ENCODE data around the gene EIPR1. TPM values are rescaled to one million over a fixed set of nuclear protein-coding genes. Genes with fewer than 3 reads are reported as not detected.

The EIPR1 gene
- total and polyA plus RNA-seq, 2 of the 4 experiments (the other 2 are of a cell fraction): 46.5 to 67.4 TPM

GRCh38 chr2:3409627-3410170 lies 32.1 kb upstream of the EIPR1 start:
- BruUV-seq (replicated peaks): no TSS peak
- Histone ChIP-seq H3K9me1 (ENCODE audit: insufficient read depth, low read length) (peaks cover 9% of the 10 kb centered on the region), H3K23ac (ENCODE audit: low read depth, low read length) (no peak overlapping the region), H3K56ac (ENCODE audit: extremely low read depth, insufficient read depth, low read length) (no peak overlapping the region), H4K5ac (ENCODE audit: low read depth, low read length) (no peak overlapping the region), H3K36me3 (ENCODE audit: control insufficient read depth, insufficient read depth, low read length) (peaks cover 33% of the 10 kb centered on the region), H3K9me3 (ENCODE audit: control insufficient read depth, insufficient read depth, low read length) (no peaks in the 10 kb centered on the region), H3K4me2 (ENCODE audit: low read depth, low read length) (no peak overlapping the region), H3K27me3 (ENCODE audit: control insufficient read depth, insufficient read depth, low read length) (no peaks in the 10 kb centered on the region), H4K91ac (ENCODE audit: insufficient read depth, low read depth, low read length) (no peak overlapping the region), H2BK5ac (ENCODE audit: low read depth, low read length, poor library complexity, severe bottlenecking) (no peak overlapping the region), H3K79me1 (ENCODE audit: low read depth in 1 of 2, low read length in 2 of 2) (peaks cover 24 to 40% of the 10 kb centered on the region in 2 experiments), H3K4ac (ENCODE audit: low read depth, low read length) (no peak overlapping the region), H2AK5ac (ENCODE audit: low read depth, low read length) (no peak overlapping the region), H3K18ac (ENCODE audit: low read depth, low read length) (no peak overlapping the region), H2BK120ac (ENCODE audit: low read depth, low read length) (no peak overlapping the region), H2AFZ (replicated peaks; ENCODE audit: low read length, poor library complexity) (no peak overlapping the region), H3K4me1 (ENCODE audit: control insufficient read depth, insufficient read depth, low read length) (no peaks in the 10 kb centered on the region), H3K9ac (ENCODE audit: low read depth, low read length) (no peak overlapping the region), H3K14ac (replicated peaks; ENCODE audit: low read depth, low read length) (no peak overlapping the region), H2BK15ac (ENCODE audit: low read depth, low read length) (no peak overlapping the region), H2AK9ac (replicated peaks; ENCODE audit: low read depth, low read length, poor library complexity) (no peak overlapping the region), H4K20me1 (ENCODE audit: insufficient read depth, low read length) (no peaks in the 10 kb centered on the region; the same call in none of the 2 replicates), H3K27ac (ENCODE audit: insufficient read depth, low read length) (no peak overlapping the region), H3K4me3 (ENCODE audit: insufficient read depth, low read depth, low read length) (no peak overlapping the region), H4K8ac (ENCODE audit: low read depth in 2 of 2, low read length in 2 of 2) (no peak overlapping the region), H2BK20ac (ENCODE audit: low read depth, low read length) (no peak overlapping the region)
- dilution Hi-C loops (cut with HindIII; ENCODE audit: low sequenced_read_pairs, unreplicated experiment): no loop called here
- TF ChIP-seq RCOR1 (IDR thresholded peaks at IDR 0.05; ENCODE audit: insufficient replicate concordance, low read length) (no peak), CHD1 (IDR thresholded peaks at IDR 0.05; ENCODE audit: low read depth, low read length) (no peak), CEBPB (IDR thresholded peaks at IDR 0.05; ENCODE audit: low read depth, low read length) (no peak), RFX5 (IDR thresholded peaks at IDR 0.05; ENCODE audit: low read depth, low read length) (no peak), SMC3 (IDR thresholded peaks at IDR 0.05; ENCODE audit: low read depth, low read length) (no peak), RAD21 (IDR thresholded peaks at IDR 0.05; ENCODE audit: low read length) (no peak), ELK1 (IDR thresholded peaks at IDR 0.05; ENCODE audit: borderline replicate concordance, low read depth, low read length) (no peak), MXI1 (IDR thresholded peaks at IDR 0.05; ENCODE audit: borderline replicate concordance, low read depth, low read length) (no peak)
- WGBS, 2 experiments (ENCODE audit: extremely low coverage in 2 of 2, insufficient read length in 1 of 2): no CpG with 5 or more reads among the region's 12 CpGs
- in situ Hi-C loops (cut with MboI; ENCODE audit: low sequenced_read_pairs): no loop called here
- ATAC-seq (ENCODE audit: low read depth) (no peak), DNase-seq (no peak)
- ChIA-PET POLR2A (ENCODE audit: unreplicated experiment) (no interaction called here), CTCF (no interaction called here)
- intact Hi-C loops (cut with micrococcal nuclease): no loop called here

All from IMR-90 (cell line).